ENCODE measurements around the gene MED6.

Gene MED6

GRCh38 chr14:70538087-70538486 is 62.4 kb downstream of the MED6 start:
- no peak for DNase-seq (ENCODE audit: extremely low read depth, low read depth)
- no peak for TF ChIP-seq CTCF (IDR thresholded peaks at IDR 0.05; ENCODE audit: low read depth, low read length, missing control alignments)
- H3K4me3 ChIP-seq (replicated peaks; ENCODE audit: low read depth, low read length), result no peak overlapping the region

GRCh38 chr14:70536830-70537229 is 63.6 kb downstream of the MED6 start:
- no peak for DNase-seq (ENCODE audit: extremely low read depth, low read depth)
- no peak overlapping the region for H3K4me3 ChIP-seq (replicated peaks; ENCODE audit: low read depth, low read length)
- TF ChIP-seq CTCF (IDR thresholded peaks at IDR 0.05; ENCODE audit: low read depth, low read length, missing control alignments), result no peak

- no peak for DNase-seq (ENCODE audit: extremely low read depth, low read depth)
- no peak for TF ChIP-seq CTCF (IDR thresholded peaks at IDR 0.05; ENCODE audit: low read depth, low read length, missing control alignments)
- no peak within 1 kb of the TSS for H3K4me3 ChIP-seq (replicated peaks; ENCODE audit: low read depth, low read length)
These were observed 65.6 kb downstream of the MED6 start, which contains the start of gene ADAM20 for GRCh38 chr14:70534904-70535303. Gene ADAM20 (minus strand): TSS chr14:70535004. CDS start chr14:70524757, 10,247 bp downstream.

Measured in HFF-Myc (cell line).